Measurements from ENCODE around the gene CACNA1S. TPM values are rescaled to one million over a fixed set of nuclear protein-coding genes. Genes with fewer than 3 reads are reported as not detected.

CACNA1S gene
- polyA plus RNA-seq, 1 of the 3 experiments (the other 2 are of a cell fraction) = not detected

GRCh38 chr1:201061049-201061448, 51.2 kb downstream of the CACNA1S start:
- H3K4me1 ChIP-seq (ENCODE audit: control insufficient read depth in 1 of 2, insufficient read depth in 2 of 2, low read depth in 1 of 2, low read length in 1 of 2) = peaks cover 0 to 12% of the 10 kb centered on the region in 2 experiments; a peak in 1 of 4 replicates
- H3K9me2 ChIP-seq = no peaks in the 10 kb centered on the region
- no peaks in the 10 kb centered on the region for H3K79me2 ChIP-seq (ENCODE audit: insufficient read depth)
- H3F3A ChIP-seq (replicated peaks; ENCODE audit: insufficient read depth) = no peaks in the 10 kb centered on the region
- H3K9ac ChIP-seq = no peak overlapping the region
- H4K20me1 ChIP-seq (ENCODE audit: insufficient read depth) = no peaks in the 10 kb centered on the region
- no peaks in the 10 kb centered on the region for H3K36me3 ChIP-seq (replicated peaks in 1 of 2; ENCODE audit: control insufficient read depth in 1 of 2, insufficient read depth in 2 of 2, low read length in 1 of 2)
- H3K4me2 ChIP-seq = no peak overlapping the region
- ChIA-PET POLR2A (no interaction called here), CTCF (no interaction called here)
- H3K9me3 ChIP-seq = no peaks in the 10 kb centered on the region
- TF ChIP-seq RXRA (IDR thresholded peaks at IDR 0.05; ENCODE audit: borderline replicate concordance, low read depth) (no peak), MXI1 (IDR thresholded peaks at IDR 0.05; ENCODE audit: low read depth, low read length) (no peak), EZH2phosphoT487 (IDR thresholded peaks at IDR 0.05; ENCODE audit: borderline replicate concordance, low read depth) (no peak), FOXM1 (IDR thresholded peaks at IDR 0.05; ENCODE audit: low read depth) (no peak), TCF12 (IDR thresholded peaks at IDR 0.05) (no peak), EP300 (IDR thresholded peaks at IDR 0.05; ENCODE audit: borderline replicate concordance in 1 of 2, low read depth in 1 of 2, low read length in 1 of 2) (no peak)
- TF ChIP-seq, protein P1, sequence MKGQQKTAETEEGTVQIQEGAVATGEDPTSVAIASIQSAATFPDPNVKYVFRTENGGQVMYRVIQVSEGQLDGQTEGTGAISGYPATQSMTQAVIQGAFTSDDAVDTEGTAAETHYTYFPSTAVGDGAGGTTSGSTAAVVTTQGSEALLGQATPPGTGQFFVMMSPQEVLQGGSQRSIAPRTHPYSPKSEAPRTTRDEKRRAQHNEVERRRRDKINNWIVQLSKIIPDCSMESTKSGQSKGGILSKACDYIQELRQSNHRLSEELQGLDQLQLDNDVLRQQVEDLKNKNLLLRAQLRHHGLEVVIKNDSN (IDR thresholded peaks at IDR 0.05; ENCODE audit: borderline replicate concordance, low read depth) = no peak
- TF ChIP-seq, protein P2, sequence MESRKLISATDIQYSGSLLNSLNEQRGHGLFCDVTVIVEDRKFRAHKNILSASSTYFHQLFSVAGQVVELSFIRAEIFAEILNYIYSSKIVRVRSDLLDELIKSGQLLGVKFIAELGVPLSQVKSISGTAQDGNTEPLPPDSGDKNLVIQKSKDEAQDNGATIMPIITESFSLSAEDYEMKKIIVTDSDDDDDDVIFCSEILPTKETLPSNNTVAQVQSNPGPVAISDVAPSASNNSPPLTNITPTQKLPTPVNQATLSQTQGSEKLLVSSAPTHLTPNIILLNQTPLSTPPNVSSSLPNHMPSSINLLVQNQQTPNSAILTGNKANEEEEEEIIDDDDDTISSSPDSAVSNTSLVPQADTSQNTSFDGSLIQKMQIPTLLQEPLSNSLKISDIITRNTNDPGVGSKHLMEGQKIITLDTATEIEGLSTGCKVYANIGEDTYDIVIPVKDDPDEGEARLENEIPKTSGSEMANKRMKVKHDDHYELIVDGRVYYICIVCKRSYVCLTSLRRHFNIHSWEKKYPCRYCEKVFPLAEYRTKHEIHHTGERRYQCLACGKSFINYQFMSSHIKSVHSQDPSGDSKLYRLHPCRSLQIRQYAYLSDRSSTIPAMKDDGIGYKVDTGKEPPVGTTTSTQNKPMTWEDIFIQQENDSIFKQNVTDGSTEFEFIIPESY (IDR thresholded peaks at IDR 0.05; ENCODE audit: borderline replicate concordance, low read depth) = no peak
- DNase-seq = no peak
- no peak overlapping the region for H3K27ac ChIP-seq (ENCODE audit: low read depth in 2 of 2, low read length in 1 of 2)
- peaks cover 14% of the 10 kb centered on the region for H3K27me3 ChIP-seq (ENCODE audit: insufficient read depth)
- H2AFZ ChIP-seq (ENCODE audit: low read depth) = no peak overlapping the region
- H3K4me3 ChIP-seq (ENCODE audit: low read depth in 2 of 2, low read length in 1 of 2) = no peak overlapping the region
- WGBS (ENCODE audit: low lambda C conversion rate) = 72% methylated on average over 4 of the region's 4 CpGs

GRCh38 chr1:201060586-201060985, 51.6 kb downstream of the CACNA1S start:
- no peaks in the 10 kb centered on the region for H3K9me3 ChIP-seq
- peaks cover 14% of the 10 kb centered on the region for H3K27me3 ChIP-seq (ENCODE audit: insufficient read depth)
- H3K4me3 ChIP-seq (ENCODE audit: low read depth in 2 of 2, low read length in 1 of 2) = no peak overlapping the region
- POLR2A ChIA-PET = no interaction called here
- CTCF ChIA-PET = no interaction called here
- H3K4me2 ChIP-seq = no peak overlapping the region
- 74% methylated on average over 4 of the region's 4 CpGs for WGBS (ENCODE audit: low lambda C conversion rate)
- H3K9me2 ChIP-seq = no peaks in the 10 kb centered on the region
- no peak for TF ChIP-seq TAF1 (IDR thresholded peaks at IDR 0.05; ENCODE audit: borderline replicate concordance, low read depth, low read length)
- TF ChIP-seq RCOR1 (IDR thresholded peaks at IDR 0.05; ENCODE audit: low read length) = no peak
- TF ChIP-seq MXI1 (IDR thresholded peaks at IDR 0.05; ENCODE audit: low read depth, low read length) = no peak
- TF ChIP-seq RXRA (IDR thresholded peaks at IDR 0.05; ENCODE audit: borderline replicate concordance, low read depth) = no peak
- no peak for TF ChIP-seq EP300 (IDR thresholded peaks at IDR 0.05; ENCODE audit: borderline replicate concordance in 1 of 2, low read depth in 1 of 2, low read length in 1 of 2)
- TF ChIP-seq, protein P3, sequence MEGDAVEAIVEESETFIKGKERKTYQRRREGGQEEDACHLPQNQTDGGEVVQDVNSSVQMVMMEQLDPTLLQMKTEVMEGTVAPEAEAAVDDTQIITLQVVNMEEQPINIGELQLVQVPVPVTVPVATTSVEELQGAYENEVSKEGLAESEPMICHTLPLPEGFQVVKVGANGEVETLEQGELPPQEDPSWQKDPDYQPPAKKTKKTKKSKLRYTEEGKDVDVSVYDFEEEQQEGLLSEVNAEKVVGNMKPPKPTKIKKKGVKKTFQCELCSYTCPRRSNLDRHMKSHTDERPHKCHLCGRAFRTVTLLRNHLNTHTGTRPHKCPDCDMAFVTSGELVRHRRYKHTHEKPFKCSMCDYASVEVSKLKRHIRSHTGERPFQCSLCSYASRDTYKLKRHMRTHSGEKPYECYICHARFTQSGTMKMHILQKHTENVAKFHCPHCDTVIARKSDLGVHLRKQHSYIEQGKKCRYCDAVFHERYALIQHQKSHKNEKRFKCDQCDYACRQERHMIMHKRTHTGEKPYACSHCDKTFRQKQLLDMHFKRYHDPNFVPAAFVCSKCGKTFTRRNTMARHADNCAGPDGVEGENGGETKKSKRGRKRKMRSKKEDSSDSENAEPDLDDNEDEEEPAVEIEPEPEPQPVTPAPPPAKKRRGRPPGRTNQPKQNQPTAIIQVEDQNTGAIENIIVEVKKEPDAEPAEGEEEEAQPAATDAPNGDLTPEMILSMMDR (IDR thresholded peaks at IDR 0.05) = no peak
- TF ChIP-seq FOSL2 (IDR thresholded peaks at IDR 0.05; ENCODE audit: borderline replicate concordance, low read depth) = no peak
- TF ChIP-seq RAD21 (IDR thresholded peaks at IDR 0.05; ENCODE audit: low read length) = no peak
- no peak for TF ChIP-seq GABPA (IDR thresholded peaks at IDR 0.05; ENCODE audit: low read depth)
- H3K79me2 ChIP-seq (ENCODE audit: insufficient read depth) = no peaks in the 10 kb centered on the region
- H4K20me1 ChIP-seq (ENCODE audit: insufficient read depth) = no peaks in the 10 kb centered on the region
- H3K4me1 ChIP-seq (ENCODE audit: control insufficient read depth in 1 of 2, insufficient read depth in 2 of 2, low read depth in 1 of 2, low read length in 1 of 2) = peaks cover 0 to 15% of the 10 kb centered on the region in 2 experiments; a peak in 1 of 4 replicates
- H2AFZ ChIP-seq (ENCODE audit: low read depth) = no peak overlapping the region
- H3K27ac ChIP-seq (ENCODE audit: low read depth in 2 of 2, low read length in 1 of 2) = no peak overlapping the region
- DNase-seq = no peak
- H3K36me3 ChIP-seq (replicated peaks in 1 of 2; ENCODE audit: control insufficient read depth in 1 of 2, insufficient read depth in 2 of 2, low read length in 1 of 2) = no peaks in the 10 kb centered on the region
- no peaks in the 10 kb centered on the region for H3F3A ChIP-seq (replicated peaks; ENCODE audit: insufficient read depth)
- no peak overlapping the region for H3K9ac ChIP-seq

All from SK-N-SH (cell line).